Fibroblast of pulmonary artery (primary cell): ENCODE data around the gene HDAC2.

Source experiments
- DNase-seq: peaks from one replicate; pipeline ENCODE4 v3.0.0-alpha.2; 2010; ENCODE audit warnings: low read depth
- H3K4me3 ChIP-seq: replicated peaks from 2 replicates; pipeline ENCODE4 v1.5.1; 2011; ENCODE audit warnings: low read depth, mild to moderate bottlenecking, control low read depth, low read length, moderate library complexity
- TF ChIP-seq, protein P1 (sequence below): IDR thresholded peaks from 2 replicates; pipeline ENCODE4 v1.5.1; 2011; ENCODE audit warnings: mild to moderate bottlenecking, control low read depth, low read length, inconsistent platforms; ENCODE audit errors: missing control alignments

Gene HDAC2

DNA sequence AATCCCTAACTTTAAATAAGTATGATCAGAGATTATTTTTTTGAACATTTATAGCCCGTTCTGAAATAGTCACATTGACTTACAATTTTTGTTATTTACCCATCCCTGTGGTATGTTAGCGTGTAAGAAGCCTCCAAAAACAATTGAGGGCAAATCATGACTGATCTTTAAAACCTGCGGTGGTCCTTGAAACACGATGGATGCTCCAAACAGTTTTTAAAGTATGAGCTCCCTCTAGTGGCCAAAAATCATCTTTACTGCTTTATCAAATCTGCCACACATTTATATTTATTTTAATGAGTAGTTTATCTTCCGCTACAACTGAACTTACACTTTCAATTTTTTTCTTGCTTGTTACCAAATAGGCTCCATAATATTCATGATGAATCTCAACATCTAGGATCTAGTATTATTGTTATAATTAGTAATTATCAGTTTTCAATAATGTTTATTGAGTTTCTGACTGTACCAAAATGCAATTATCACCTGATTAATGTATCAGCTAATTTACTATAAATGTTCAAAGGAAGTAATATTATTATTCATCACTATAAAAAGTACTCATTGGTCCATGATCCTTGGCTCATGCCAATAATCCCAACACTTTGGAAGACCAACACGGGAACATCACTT lies 61.6 kb downstream of the HDAC2 start:
- TF ChIP-seq, protein P1, sequence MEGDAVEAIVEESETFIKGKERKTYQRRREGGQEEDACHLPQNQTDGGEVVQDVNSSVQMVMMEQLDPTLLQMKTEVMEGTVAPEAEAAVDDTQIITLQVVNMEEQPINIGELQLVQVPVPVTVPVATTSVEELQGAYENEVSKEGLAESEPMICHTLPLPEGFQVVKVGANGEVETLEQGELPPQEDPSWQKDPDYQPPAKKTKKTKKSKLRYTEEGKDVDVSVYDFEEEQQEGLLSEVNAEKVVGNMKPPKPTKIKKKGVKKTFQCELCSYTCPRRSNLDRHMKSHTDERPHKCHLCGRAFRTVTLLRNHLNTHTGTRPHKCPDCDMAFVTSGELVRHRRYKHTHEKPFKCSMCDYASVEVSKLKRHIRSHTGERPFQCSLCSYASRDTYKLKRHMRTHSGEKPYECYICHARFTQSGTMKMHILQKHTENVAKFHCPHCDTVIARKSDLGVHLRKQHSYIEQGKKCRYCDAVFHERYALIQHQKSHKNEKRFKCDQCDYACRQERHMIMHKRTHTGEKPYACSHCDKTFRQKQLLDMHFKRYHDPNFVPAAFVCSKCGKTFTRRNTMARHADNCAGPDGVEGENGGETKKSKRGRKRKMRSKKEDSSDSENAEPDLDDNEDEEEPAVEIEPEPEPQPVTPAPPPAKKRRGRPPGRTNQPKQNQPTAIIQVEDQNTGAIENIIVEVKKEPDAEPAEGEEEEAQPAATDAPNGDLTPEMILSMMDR, result peak; percentile 54
- H3K4me3 ChIP-seq, result no peak overlapping the region
- DNase-seq, result peak; percentile 83

DNA sequence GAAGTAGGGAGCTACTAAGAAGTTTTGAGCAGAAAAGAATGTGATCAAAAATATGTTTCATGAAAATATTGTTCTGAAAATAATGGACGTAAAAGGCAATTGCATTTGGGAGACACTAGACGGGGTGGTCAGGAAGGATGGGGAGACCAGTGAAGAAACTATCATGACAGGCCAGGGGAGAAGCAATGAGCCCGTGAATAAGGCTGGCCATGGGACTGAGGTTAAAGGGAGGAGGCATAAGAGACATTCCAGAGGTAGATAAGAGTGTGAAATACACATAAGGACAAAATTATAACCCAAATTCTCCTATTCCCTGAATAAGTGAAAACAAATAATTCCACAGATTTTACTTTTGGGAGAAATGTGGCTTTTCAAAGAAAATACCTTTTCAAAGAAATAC lies 62.1 kb downstream of the HDAC2 start:
- DNase-seq, result peak; percentile 9
- TF ChIP-seq, protein P1, result no peak
- no peak overlapping the region for H3K4me3 ChIP-seq

DNA sequence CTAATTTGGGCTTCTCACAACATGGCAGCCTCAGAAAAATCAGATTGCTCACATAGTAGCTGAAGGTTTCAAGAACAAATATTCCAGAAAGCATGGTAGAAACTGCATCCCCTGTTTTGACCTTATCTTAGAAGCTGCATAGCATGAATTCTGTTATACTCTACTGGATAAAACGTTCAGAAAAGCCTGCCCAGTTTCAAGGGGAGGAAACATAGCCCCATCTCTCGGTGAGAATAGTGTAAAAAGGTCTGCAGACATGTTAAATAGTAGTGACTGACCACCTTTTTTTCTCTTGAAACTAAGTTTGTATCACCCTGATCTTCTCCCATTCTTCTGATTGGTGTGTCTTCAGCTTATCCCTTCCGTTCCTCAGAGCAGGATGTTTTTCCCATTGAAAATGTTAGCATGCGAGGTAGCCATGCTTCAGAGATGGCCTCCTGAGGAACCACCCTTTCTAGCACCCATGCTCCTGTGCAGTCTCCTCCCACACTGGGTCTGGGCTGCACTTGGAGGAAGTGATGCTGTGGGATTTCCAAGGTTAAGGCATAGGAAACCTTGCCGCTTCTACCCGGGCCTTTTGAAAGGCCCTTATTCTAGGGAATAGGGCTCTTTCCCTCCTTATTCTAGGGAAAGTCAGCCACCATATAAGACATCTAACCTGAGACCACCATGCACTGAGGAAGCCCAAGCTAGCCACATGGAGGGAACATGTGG lies 63.7 kb downstream of the HDAC2 start:
- no peak overlapping the region for H3K4me3 ChIP-seq
- TF ChIP-seq, protein P1, result peak; percentile 39
- peak; percentile 66 for DNase-seq

DNA sequence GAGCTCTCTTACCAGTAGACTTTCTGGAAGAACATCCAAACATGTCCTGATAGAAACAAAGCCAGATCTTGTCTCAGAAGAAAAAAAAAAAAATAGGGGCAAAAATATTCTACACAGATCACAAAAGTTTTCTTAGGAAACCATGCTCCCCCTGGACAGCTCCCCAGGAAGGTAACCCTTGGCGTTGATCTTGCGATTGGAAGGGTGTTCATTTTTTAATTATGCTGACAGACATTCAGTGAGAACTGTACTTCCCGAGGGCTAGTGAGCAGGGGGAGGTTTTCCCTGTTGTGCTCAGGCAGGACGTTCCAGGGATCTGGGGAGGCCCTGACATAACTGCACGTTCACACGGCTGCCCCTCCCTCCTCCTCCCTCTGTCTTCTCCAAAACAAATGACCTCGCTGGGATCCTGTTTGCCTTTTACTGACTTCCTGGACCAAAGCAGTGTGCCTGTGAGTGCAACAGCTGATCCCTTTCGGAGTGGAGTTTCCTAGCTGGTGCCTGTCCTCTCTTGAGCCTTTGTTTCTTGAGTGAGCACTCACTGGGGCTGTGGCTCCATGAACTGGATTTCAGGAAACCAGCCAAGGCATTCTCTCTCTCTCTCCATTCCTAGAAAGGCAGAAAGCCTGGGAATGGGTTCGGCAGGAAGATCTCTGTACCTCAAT lies 67.2 kb downstream of the HDAC2 start:
- TF ChIP-seq, protein P1, result no peak
- peak; percentile 61 for DNase-seq
- H3K4me3 ChIP-seq, result no peak overlapping the region

DNA sequence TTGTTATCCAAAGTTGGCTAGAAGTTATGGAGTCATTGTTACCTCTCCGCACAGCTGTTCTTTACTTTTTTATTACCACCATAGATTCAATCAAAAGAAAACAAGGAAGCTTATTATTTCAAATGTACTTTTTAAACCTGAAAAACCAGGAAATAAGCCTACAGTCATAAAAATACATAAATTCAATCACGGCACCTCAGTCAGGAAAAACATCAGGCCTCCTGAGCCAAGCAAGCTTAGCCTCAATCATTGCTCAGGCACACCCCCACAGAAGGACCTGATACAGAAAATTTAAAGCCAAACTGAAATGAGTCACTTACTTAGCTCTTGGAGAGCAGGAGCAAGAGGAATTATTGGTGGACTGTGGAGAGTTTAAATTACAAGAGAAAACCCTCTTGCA lies 69.5 kb downstream of the HDAC2 start:
- TF ChIP-seq, protein P1, result no peak
- no peak overlapping the region for H3K4me3 ChIP-seq
- peak; percentile 44 for DNase-seq

DNA sequence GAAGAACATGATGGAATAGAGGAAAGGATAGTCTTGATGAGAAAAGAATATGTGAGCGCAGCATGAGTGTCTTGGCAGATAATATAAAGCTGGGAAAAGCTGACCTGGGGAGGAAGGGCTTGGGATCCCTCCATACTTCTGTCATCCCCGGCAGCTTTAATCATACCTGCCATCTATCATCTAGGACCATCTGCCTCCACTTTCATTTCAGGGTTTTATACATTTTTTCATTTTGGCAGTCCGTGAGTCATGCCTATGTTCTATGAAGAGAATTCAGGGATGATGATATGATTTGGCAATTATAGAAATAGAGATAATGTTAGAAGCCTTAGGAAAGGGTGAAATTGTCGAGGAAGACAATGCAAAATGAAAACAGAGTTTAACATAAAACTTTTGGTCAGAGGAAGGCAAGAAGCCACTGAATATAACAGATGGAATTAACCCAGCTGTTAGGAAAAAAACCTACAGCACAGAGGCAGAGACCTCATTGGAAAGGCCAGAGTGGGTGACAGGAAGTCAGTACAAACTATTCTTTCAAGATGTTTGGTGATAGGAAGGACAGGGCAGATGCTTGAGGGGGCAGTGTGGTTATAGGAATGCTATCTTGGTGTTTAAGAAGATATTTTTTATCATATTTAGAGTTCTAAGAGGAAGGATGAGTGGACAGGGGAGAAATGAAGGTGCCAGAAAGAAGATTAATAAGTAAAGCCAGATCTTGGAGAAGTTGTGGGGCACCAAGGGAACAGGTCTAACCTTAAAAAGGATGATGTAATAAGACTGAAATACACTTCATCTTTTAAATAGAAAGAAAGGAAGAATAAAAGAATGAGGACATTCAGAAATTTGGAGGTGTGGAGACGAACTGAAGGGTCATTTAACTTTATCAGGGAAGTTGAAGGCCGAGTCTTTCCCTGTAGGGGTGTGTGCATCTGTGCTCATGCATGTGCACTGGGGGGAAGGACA lies 76.0 kb downstream of the HDAC2 start:
- TF ChIP-seq, protein P1, result no peak
- no peak overlapping the region for H3K4me3 ChIP-seq
- peak; percentile 35 for DNase-seq
